ENCODE data around the gene GGCT.

DNA sequence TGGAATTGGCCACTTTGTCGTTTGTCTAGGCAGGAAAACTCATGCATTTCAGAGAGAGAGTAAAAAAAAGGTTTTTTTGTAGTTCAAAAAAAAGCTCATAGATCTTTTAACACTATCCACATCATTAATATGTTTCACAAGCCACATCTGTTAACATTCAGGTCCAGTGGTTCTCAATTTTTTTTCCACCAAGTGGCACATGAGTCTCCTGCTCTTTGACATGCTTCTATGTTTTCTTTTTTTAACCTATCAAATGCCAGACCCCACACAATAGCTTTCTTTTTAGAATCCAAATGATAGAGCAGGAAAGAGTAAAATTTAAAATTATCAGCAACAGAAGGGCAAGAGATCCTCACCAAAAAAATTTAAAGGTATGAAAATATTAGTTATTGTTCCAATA lies 46.3 kb downstream of the GGCT start:
- TF ChIP-seq POLR2A (IDR thresholded peaks at IDR 0.05) = no peak
- TF ChIP-seq, protein P1, sequence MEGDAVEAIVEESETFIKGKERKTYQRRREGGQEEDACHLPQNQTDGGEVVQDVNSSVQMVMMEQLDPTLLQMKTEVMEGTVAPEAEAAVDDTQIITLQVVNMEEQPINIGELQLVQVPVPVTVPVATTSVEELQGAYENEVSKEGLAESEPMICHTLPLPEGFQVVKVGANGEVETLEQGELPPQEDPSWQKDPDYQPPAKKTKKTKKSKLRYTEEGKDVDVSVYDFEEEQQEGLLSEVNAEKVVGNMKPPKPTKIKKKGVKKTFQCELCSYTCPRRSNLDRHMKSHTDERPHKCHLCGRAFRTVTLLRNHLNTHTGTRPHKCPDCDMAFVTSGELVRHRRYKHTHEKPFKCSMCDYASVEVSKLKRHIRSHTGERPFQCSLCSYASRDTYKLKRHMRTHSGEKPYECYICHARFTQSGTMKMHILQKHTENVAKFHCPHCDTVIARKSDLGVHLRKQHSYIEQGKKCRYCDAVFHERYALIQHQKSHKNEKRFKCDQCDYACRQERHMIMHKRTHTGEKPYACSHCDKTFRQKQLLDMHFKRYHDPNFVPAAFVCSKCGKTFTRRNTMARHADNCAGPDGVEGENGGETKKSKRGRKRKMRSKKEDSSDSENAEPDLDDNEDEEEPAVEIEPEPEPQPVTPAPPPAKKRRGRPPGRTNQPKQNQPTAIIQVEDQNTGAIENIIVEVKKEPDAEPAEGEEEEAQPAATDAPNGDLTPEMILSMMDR (IDR thresholded peaks at IDR 0.05) = no peak

Measured in testis (tissue), 2 donors.